NCI-H1092 (cell line): ENCODE results near the gene HNRNPF.
A peak's percentile ranks its signal among the peaks of the same experiment; 100 is the strongest.
"Not testable (repeated sequence)": the region's sequence is repeated elsewhere in the genome, so short reads cannot be mapped to it uniquely, and the experiment has no call there.

Experiments used
- DNase-seq: peaks from one replicate; lab custom pipeline; 2025; lab: John Stamatoyannopoulos, UW

HNRNPF gene

DNA sequence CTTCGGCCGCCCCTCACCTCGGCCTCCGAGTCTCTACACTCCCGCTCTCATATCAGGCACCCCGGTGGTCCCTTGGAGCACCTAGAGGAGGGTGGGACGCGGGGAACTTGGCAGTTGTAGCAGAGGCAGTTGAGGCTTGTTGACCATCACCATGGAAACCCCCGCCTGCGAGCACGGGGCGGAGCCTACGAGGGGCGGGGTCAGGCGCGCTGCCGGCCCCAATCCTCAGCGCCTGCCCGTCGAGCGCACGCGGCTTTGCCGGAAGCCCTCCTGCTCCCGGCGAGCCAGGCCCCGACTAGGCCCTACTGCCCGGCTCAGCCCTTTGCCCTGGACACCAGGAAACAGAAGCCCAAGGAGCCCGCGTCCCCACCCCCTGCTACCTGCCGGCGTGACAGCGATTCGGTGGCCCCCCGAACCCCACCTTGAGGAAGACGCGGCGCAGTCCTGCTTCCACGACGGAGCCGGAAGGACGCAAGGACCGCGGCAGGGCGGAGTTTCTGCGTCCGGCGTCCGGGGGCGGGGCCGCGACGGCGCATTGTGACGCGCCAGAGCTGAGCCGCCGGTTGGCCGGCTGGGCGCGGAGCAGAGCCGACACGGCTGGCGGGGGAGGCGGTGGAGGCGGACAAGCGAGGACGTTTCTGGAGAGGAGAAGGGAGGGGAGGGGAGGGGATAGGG lies at the start of gene HNRNPF:
Gene HNRNPF, minus strand, starts transcription at position 477 of the 675 bp plus-strand sequence. CDS start 21,302 bp downstream, outside the sequence.
- peak; percentile 89 for DNase-seq

- no peak for DNase-seq
These were observed 49.2 kb upstream of the HNRNPF start for GRCh38 chr10:43458227-43458626.

DNA sequence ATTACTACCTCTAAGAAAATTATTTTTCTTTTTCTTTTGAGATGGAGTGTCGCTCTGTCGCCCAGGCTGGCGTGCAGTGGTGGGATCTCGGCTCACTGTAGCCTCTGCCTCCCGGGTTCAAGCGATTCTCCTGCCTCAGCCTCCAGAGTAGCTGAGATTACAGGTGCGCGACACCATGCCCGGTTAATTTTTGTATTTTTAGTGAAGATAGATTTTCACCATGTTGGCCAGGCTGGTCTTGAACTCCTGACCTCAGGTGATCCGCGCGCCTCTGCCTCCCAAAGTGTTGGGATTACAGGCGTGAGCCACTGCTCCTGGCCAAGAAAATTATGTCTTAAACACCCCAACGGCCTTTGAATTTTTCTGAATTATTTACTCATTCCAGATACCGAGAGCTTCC lies 47.6 kb upstream of the HNRNPF start:
- DNase-seq = not testable (repeated sequence)

DNA sequence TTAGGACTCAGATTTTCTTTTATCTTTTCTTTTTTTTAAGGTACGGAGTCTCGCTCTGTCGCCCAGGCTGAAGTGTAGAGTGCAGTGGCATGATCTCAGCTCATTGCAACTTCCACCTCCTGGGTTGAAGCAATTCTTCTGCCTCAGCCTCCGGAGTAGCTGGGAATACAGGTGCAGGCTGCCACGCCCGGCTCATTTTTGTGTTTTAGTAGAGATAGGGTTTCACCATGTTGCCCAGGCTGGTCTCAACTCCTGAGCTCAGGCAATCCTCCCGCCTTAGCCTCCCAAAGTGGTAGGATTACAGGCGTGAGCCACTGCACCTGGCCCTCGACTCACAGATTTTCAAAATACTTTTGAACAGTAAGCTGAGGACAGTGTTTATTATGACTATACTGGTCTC lies 45.0 kb upstream of the HNRNPF start:
- DNase-seq = not testable (repeated sequence)

GRCh38 chr10:43453266-43453831 lies 44.4 kb upstream of the HNRNPF start:
- DNase-seq = no peak

DNA sequence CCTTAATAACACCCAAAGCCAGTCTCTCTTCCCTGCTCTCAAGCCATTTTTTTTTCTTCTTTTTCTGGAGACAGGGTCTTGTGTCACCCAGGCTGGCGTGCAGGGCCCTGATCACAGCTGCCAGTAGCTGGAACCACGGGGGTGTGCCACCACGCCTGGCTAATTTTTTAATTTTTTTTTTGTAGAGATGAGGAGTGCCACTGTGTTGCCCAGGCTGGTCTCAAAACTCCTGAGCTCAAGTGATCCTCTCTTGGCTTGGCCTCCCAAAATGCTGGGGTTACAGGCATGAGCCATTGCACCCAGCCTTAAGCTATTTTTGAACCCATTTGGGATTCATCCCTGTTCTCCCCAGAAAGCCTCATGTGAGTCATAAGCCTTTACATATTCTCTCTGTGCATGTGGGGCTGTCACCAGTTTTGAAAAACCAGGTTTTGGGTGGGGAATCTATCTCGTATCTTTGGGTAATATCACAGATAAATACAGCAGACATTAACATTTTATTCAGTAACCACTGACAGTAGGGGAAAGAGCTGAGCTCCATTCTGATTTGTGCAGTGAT lies 43.4 kb upstream of the HNRNPF start:
- DNase-seq = no peak

DNA sequence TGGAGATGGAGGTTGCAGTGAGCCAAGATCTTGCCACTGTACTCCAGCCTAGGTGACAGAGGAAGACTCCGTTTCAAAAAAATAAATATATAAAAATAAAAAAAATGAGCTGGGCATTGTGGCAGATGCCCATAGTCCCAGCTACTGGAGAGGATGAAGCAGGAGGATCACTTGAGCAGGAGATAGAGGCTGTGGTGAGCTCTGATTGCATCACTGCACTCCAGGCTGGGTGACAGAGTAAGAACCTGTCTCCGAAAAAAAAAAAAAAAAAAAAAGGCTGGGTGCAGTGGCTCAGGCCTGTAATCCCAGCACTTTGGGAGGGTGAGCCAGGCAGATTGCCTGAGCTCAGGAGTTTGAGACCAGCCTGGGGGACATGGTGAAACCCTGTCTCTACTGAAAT lies 39.8 kb upstream of the HNRNPF start:
- DNase-seq = no peak

DNA sequence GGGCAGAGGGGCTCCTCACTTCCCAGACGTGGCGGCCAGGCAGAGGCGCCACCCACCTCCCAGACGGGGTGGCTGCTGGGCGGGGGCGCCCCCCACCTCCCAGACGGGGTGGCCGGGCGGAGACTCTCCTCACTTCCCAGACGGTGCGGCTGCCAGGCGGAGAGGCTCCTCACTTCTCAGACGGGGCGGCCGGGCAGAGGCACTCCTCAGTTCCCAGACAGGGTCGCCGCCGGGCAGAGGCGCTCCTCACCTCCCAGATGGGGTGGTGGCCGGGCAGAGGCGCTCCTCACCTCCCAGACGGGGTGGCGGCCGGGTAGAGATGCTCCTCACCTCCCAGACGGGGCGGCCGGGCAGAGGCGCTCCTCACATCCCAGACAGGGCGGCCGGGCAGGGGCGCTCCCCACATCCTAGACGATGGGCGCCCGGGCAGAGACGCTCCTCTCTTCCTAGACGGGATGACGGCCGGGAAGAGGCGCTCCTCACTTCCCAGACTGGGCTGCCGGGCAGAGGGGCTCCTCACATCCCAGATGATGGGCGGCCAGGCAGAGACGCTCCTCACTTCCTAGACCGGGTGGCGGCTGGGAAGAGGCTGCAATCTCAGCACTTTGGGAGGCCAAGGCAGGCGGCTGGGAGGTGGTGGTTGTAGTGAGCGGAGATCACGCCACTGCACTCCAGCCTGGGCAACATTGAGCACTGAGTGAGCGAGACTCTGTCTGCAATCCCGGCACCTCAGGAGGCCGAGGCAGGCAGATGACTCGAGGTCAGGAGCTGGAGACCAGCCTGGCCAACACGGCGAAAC lies 37.4 kb upstream of the HNRNPF start:
- not testable (repeated sequence) for DNase-seq

DNA sequence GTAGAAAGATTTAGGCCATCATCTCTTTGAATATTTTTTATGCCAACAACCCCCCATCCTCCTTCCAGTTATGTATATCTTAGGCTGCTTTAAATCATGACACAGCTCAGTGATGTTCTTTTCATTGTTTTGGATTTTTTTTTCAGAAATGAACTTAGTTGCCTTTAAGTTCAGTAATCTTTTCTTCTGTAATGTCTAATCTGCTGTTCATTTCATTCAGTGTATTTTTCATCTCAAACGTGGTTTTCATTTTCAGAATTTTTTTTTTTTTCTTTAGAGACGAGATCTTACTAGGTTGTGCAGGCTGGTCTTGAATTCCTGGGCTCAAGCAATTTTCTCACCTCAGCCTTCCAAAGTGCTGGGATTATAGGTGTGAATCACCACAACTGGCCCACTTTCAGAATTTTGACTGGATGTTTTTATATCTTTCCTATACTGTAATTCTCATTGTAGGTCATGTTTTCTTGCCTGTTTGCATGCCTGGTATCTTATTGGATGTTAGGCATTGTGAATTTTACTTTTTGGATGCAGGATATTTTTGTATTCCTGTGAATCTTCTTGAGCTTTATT lies 36.0 kb upstream of the HNRNPF start:
- DNase-seq = no peak

DNA sequence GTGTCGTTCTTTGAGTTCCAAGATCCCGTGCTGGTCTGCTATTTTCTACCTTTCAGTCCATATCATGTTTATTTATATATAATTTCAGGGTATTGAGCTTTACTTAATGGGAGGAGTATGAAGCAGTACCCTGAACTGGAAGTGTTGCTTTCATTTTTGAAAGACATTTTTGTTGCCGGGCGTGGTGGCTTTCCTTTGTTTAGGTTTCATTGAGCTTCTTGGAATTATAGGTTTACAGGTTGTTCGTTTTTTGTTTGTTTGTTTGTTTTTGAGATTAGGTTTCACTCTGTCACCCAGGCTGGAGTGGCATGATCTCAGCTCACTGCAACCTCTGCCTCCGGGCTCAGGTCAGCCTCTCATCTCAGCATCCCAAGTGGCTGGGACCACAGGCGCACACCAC lies 35.3 kb upstream of the HNRNPF start:
- DNase-seq = no peak

GRCh38 chr10:43440463-43441134 lies 31.6 kb upstream of the HNRNPF start:
- DNase-seq = no peak

DNA sequence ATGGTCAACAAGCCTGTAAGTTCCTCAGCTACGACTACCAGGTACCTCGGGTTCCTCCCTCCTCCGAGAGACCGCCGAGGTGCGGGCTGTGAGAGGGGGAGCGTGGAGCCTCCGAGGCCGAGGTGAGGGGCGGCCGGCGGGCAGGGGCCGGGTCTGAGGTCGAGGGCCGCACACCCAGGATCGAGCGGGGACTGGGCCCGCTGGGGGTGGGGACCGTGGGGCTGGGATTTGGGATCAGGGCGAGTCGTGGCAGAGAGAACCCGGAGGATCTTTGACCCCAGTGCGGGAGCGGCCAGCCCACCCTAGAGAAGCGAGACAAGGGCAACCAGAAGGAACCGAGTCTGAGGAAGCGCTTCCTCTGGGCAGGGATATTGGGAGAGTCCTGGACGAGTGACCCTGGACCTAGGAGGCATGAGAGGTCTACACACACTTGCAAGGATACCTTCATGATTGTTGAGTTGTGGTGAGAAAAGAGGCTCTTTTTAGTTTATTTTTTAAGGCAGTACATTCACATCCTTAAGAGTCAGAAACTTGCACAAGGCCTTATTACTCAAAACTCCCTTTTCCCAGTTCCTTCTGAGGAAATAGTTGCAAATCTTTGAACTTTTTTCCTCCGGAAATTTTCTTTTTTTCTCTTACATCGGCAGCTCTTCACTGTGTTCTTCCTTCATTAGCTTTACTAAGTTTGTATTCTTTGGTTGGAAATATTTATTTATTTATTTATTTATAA lies 28.3 kb upstream of the HNRNPF start:
- no peak for DNase-seq

GRCh38 chr10:43436291-43437140 lies 27.5 kb upstream of the HNRNPF start, which contains the start of gene ZNF487:
ZNF487 (plus strand) TSS chr10:43437111; CDS start chr10:43475814, 38,703 bp downstream.
- DNase-seq = peak; percentile 65

GRCh38 chr10:43430926-43431663 lies 22.1 kb upstream of the HNRNPF start:
- no peak for DNase-seq

DNA sequence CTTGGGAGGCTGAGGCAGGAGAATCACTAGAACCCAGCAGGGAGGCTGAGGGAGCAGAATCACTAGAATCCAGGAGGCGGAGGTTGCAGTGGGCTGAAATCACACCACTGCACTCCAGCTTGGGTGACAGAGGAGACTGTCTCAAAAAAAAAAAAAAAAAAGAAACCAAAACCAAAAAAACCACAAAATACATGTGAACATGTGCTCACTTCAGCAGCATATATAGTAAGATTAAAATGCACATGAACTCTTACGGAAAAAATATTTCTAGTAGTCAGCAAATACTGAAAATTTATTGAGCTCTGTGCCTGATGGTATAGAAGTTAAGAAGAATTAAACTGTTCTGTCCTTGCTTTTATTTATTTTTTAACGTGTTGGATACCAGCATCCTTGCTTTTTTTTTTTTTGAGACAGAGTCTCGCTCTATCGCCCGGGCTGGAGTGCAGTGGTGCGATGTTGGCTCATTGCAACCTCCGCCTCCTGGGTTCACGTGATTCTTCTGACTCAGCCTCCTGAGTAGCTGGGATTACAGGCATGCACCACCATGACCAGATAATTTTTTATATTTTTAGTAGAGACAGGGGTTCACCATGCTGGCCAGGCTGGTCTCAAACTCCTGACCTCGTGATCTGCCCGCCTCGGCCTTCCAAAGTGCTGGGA lies 18.3 kb upstream of the HNRNPF start:
- DNase-seq = no peak

GRCh38 chr10:43426476-43426875 lies 17.5 kb upstream of the HNRNPF start:
- not testable (repeated sequence) for DNase-seq

DNA sequence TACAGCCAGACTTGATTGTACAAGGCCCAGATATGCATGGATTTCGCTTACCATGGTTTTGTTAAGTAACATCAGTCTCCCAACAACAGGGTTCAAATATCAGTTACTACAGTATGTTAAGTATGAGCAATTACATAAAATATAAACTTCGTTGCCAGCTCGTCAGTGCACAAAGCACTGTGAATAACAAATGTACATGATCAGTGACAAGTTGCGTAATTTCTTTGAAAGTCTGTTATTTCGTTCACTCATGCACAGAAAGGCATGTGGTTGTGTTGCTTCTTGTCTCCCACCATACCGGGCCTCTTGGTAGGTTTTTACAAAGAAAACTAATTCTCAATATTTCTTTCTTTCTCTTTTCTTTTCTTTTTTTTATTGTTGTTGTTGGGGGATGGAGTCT lies 15.4 kb upstream of the HNRNPF start:
- no peak for DNase-seq

DNA sequence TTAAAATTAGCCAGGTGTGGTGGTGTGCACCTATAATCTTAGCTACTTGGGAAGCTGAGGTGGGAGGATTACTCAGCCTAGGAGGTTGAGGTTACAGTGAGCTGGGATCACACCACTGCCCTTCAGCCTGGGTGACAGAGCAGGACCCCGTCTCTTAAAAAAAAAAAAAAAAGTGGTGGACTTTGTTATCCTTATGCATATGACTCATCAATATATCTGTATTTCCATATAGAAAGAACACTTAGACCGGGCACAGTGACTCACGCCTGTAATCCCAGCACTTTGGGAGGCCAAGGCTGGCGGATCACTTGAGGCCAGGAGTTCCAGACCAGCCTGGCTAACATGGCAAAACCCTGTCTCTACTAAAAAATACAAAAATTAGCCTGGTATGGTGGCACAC lies 13.0 kb upstream of the HNRNPF start:
- DNase-seq = not testable (repeated sequence)

DNA sequence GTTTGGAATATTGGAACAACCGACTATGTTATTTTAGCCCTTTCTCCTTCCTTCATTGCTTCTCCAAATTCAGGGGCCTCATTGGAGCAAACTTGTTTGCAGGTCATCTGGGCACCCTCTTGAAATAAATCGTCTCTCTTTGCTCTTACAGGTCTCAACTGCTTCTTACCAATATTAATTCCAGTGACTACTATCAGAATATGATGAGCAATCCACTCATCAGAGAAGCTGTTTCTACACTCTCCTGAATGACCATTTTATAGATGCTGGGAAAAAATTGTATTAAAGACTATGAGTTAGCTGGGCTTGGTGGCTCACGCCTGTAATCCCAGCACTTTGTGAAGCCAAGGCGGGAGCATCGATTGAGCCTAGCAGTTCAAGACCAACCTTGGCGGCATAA lies 12.5 kb upstream of the HNRNPF start:
- no peak for DNase-seq
